ENCODE measurements around the gene GVQW3.

DNA sequence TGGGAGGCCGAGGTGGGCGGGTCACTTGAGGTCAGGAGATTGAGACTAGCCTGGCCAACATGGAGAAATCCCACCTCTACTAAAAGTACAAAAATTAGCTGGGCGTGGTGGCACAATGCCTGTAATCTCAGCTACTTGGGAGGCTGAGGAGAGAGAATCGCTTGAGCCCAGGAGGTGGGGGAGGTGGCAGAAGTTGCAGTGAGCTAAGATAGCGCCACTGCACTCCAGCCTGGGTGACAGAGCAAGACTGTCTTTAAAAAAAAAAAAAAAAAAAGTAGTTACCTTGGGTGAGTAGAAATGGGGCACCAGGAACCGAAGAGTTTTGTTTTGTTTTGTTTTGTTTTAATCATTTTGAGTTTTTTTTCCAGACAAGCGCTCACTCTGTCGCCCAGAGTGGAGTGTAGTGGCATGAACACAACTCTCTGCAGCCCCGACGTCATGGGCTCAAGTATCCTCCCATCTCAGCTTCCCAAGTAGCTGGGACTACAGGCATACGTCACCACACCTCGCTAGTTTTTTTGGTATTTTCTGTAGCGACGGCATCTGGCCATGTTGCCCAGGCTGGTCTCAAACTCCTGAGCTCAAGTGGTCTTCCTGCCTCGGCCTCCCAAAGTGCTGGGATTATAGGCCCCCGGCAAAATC is 16.0 kb upstream of the GVQW3 start:
- TF ChIP-seq ZNF114 (tag by site-specific recombination; IDR thresholded peaks at IDR 0.05) (no peak), ZBTB8A (tag by site-specific recombination; IDR thresholded peaks at IDR 0.05) (no peak), ZNF792 (tag by site-specific recombination; IDR thresholded peaks at IDR 0.05) (no peak), SP2 (tag by site-specific recombination; IDR thresholded peaks at IDR 0.05) (no peak), ZNF274 (IDR thresholded peaks at IDR 0.05; ENCODE audit: low read length) (no peak), ZNF274 (tag by site-specific recombination; IDR thresholded peaks at IDR 0.05; ENCODE audit: borderline replicate concordance) (no peak), ZNF555 (tag by site-specific recombination; conservative IDR thresholded peaks at IDR 0.05) (no peak), ZNF175 (tag by site-specific recombination; IDR thresholded peaks at IDR 0.05) (no peak), SP3 (tag by site-specific recombination; IDR thresholded peaks at IDR 0.05) (no peak), OVOL3 (tag by site-specific recombination; IDR thresholded peaks at IDR 0.05) (no peak)
- TF ChIP-seq, protein P1, sequence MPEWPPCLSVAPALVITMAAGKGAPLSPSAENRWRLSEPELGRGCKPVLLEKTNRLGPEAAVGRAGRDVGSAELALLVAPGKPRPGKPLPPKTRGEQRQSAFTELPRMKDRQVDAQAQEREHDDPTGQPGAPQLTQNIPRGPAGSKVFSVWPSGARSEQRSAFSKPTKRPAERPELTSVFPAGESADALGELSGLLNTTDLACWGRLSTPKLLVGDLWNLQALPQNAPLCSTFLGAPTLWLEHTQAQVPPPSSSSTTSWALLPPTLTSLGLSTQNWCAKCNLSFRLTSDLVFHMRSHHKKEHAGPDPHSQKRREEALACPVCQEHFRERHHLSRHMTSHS (tag by site-specific recombination; IDR thresholded peaks at IDR 0.05), result no peak
- TF ChIP-seq, protein P2, sequence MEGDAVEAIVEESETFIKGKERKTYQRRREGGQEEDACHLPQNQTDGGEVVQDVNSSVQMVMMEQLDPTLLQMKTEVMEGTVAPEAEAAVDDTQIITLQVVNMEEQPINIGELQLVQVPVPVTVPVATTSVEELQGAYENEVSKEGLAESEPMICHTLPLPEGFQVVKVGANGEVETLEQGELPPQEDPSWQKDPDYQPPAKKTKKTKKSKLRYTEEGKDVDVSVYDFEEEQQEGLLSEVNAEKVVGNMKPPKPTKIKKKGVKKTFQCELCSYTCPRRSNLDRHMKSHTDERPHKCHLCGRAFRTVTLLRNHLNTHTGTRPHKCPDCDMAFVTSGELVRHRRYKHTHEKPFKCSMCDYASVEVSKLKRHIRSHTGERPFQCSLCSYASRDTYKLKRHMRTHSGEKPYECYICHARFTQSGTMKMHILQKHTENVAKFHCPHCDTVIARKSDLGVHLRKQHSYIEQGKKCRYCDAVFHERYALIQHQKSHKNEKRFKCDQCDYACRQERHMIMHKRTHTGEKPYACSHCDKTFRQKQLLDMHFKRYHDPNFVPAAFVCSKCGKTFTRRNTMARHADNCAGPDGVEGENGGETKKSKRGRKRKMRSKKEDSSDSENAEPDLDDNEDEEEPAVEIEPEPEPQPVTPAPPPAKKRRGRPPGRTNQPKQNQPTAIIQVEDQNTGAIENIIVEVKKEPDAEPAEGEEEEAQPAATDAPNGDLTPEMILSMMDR (tag by site-specific recombination; IDR thresholded peaks at IDR 0.05), result no peak
